HG03135 (cell line): ENCODE results near the gene RPS19.

Experiments used
- ATAC-seq: cut with Tn5 transposase; IDR thresholded peaks from one replicate; pipeline ENCODE4 v1.9.1; 2021; ENCODE audit warnings: mild to moderate bottlenecking, moderate library complexity; ENCODE audit not compliant: unreplicated experiment

The RPS19 gene

DNA sequence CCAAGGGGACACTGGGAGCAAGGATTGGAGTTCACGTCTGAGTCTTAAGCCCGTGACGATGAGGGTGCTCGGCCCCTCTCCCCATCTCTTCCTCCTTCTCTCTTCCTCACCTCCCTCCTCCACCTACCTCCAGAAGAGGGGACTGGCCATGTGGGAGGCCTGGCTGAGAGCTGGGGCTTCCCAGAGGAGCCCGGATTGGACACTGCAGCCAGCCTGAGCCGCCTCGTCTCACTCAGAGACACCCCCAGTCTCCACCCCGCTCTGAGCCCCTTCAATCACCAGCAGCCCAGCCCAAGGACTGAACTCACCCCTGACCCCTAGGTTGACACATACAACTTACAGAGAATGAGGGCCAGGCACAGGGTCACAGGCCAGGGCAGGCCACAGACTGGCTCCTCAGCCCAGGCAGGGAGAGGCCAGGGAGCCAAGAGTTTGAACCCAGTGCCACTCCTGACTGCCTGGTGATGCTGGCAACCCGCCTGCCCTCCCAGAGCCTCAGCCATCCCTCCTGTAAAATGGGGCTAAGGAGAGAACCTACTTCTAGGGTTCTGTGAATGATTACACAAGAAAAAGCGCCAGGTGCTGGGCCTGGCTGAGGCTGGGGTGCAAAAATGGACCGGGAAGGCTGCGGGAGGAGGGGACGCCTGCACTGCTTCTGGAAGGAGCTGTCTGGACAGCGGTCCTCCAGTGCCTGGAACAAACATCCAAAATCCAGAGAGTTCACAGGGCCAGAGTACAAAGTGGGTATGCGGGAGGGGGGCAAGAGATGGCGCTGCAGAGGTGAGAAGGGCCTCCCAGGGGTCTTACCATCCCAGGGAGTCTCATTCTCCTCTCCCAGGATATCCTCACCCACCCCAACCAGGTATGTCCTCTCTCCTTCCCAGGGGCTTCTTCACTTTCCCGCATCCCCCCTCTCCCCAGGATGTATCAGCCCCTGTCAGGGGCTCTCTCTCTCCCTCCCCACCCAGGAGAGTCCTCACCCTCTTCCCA, 18.2 kb downstream of the RPS19 start:
- ATAC-seq: no peak

DNA sequence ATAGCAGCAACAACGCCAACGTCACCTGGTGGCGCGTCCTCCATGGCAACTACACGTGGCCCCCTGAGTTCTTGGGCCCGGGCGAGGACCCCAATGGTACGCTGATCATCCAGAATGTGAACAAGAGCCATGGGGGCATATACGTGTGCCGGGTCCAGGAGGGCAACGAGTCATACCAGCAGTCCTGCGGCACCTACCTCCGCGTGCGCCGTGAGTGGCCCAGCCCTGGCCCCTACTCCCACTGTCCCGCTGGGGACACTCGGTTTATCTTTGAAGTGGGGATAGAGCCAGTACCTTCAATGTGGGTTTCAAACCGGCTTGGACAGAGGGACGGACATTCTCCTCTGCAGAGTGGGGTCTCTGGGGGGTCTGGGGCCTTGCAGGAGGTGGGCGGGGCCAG, 19.0 kb downstream of the RPS19 start:
- no peak for ATAC-seq

DNA sequence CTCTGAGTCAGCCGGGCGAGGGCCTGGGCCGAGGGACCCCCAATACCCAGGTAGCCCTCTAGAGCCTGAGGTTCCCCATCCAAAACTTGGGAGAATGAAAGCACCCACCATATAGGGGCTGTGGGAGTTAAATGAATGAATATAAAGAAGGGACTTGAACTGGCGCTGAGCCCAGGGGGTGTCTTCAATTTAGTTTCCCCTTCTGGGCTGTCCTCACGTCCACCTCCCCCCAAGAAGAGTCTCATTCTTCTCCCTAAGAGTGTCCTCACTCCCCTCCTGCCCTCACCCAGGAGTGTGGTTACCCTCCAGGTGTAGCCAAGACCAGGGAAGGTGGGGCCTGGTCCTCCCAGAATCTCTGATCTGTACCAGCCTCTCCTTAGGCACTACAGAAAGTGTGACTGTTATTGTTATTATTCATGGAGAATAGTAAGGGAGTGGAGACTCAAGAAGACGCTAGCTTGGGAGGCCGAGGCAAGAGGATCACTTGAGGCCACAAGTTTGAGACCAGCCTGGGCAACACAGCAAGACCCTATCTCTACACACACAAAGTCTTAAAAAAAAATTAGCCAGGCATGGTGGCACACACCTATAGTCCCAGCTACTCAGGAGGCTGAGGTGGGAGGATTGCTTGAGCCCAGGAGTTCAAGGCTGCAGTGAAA, 19.7 kb downstream of the RPS19 start:
- ATAC-seq: no peak

DNA sequence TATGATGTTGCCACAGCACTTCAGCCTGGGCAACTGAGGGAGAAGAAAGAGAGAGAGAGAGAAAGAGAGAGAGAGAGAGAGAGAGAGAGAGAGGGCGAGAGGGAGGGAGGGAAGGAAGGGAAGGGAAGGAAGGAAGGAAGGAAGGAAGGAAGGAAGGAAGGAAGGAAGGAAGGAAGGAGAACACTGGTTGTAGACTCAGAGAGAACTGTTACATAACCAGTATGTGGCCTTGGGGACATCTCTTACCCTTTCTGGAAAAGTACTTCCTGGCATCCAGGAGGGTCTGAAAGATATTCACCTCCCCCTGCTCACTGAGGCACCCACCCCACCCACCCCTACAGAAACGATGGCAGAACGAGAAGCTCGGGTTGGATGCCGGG, 20.3 kb downstream of the RPS19 start:
- no peak for ATAC-seq

DNA sequence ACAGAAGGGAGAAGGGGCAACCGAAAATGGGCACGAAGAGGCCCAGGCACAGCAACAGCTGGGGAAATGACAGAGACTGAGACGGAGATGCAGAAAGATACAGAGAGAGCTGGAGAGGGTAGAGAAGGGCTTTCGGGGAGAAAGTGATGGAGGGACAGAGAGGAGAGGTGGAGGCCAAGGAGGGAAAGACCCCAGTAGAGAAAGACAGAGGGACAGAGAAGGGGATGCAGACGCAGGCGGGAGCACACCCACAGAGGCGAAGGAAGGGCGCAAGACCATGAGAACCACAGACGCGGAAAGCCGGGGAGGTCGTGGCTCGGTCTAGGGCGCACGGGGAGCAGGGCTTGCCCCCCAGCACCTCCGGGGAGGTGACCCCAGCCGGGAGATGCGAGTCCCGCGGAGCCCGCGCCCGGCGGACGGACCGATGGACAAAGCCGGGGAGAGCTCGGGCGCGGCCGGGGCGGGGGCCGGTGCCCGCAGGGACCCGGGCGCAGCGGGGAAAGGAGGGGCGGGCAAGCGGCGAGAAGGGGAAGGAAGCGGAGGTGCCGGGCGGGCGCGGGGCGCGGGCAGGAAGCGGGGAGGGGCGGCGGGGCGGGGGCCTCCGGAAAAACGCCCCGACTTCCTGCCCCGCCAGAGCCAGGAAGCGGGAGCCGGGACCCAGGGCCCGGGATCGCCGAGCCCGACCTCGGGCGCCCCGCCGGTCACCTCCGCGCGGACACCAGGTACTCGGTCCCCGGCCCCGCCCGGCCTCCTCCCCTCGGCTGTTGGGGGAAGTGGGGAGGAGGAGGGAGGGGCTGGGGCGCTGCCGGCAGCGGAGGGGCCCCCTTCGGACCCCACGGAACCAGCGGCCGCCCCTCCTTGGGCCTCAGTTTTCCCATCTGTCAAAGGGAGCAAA, 22.8 kb downstream of the RPS19 start, which contains the start of gene ARHGEF1:
Gene ARHGEF1, plus strand, starts transcription at position 617 of the 895 bp plus-strand sequence. CDS start 4,899 bp downstream, outside the sequence.
- no peak for ATAC-seq

DNA sequence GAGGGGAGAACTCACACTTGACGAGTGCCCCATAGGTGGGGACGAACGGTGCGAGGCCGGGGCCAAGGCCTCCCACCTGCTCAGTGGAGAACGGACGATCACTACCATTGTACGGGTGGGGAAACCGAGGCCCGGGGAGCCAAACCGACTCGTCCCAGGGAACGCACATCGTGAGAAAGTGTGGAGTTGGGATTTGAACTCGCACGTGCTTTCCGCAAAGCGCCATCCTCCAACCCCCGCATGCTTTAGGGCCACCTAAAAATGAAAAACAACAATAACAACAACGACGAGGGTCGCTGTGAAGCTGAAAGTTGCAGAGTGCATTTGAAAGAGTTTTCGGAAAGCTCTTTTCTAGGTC, 23.4 kb downstream of the RPS19 start:
- ATAC-seq: no peak

DNA sequence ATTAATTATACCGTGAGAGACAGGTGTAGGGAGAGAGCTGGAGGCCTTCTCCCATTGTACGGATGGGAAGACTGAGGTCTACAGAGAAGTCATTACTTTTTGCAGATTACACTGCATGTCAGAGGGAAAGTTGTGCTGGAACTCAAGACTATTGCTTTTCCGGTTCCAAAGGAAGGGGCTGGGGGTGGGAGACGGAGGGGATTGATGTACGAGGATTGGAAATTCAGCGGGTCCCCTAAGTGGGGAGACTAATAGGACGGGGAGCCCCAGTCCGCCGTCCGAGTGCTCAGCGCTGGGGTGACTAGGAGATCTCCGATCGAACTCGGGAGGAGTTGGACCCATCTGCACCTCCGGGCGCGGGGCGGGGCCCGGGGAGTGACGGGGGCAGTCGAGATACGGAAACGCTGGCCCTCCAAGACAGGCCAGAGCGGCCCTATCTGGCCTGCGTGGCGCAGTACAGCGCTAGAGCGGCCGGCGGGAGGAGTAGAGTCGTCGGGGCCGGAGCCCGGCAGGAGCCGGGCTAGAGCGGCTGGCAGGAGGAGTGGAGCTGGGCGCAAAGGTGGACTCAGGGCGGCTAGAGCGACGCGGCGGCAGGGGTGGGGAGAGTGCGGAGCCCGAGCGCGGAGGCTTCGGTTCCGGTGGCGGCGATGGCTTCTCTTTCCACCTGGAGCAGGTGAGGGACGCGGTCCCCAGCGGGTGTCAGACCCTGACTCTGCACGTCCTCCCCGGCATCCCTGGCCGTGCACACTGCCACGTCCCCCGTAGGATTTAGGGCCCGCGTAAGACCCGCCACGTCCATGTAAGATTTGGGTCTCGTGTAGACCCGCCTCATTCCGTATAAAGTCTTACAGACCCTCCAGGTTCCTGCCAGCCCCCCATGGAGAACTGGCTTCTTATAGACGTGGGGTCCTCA, 24.0 kb downstream of the RPS19 start:
- peak; percentile 74 for ATAC-seq

DNA sequence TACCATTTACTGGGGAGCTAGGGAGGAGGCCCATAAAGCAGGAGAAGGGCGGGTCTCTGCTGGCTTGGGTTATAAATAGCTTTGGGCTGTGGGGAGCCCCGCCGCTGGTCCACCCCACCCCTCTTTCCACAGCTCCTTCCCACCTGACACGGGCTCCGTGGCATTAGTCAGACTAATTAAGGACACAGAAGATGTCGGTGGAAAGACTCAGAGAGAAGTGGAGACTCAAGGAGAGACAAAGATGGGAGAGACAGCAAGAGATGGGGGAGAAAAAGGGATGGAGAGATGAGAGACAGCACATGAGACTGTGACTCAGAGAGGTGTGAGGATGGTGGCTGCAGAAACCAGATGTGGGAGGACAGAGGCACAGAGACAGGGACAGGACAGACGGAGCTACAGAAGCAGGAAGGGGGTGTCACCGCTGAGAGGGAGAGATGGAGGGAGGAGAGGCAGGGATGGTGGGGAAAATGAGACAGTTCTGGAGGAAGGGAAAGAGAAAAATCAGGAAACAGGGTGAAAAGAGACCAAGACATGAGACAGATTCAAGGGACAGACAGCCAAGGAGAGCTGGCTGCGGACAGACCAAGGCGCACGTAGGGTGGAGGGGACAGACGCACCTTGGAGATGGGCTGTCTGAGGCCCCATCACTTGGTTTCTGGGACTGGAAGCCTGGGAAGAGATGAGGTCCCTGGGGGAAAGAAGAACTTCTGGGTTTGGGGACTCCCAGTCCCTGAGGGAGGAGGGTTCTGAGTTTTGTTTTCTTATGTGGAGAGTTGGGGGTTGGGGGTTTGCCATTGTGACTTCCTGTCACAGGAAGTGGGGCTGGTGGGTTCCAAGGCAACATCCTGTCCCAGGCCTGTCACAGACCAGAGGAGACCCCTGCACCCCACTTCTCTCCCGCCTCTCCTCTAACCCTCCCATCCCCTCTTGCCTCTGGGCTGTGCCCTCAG, 27.0 kb downstream of the RPS19 start:
- ATAC-seq: no peak

DNA sequence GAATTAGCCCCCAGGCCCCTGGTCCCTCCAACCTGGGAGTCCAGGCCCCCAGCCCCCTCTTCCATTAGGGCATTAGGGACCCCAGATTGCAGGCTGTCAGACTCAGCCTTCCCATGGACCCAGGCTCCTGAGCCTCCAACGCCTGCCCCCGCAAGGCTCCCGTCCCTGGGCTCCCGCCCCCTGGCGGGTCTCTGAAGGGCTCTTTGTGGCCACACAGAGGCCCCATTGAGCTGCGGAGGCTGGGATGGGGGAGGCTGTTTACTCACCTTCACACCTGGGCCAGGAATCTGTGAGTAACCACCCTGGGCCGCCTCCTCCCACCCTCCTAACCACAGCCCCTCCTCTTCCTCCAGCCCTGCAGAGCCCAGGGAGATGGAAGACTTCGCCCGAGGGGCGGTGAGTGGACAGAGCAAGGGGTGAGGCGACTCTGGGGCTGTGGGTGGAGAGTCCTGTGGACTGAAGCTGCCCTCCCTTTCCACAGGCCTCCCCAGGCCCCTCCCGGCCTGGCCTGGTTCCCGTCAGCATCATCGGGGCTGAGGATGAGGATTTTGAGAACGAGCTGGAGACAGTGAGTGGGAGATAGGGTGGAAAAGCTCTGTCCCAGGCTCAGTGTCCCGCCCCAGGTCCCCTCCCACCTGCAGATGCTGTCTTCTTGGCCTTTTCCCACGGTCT, 27.8 kb downstream of the RPS19 start:
- ATAC-seq: no peak

DNA sequence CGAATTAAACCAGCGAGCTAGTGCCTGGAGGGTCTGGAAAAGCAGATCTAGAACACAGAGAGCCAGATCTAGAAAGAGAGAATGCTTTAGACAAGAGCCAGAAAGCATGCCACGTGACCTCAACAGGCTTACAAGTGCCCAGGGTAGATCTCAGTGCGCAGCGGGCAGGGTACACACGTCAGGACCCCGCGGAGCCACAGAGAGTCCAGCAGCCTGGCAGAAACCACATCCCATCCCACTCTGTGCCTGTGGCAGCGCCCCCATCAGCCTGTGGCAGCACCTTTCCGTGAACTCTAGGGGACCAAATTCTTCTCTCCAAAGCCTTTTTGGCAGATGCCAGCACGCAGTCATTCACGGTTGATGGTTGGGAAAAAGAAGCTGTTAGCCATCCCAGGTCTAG, 28.9 kb downstream of the RPS19 start:
- no peak for ATAC-seq

DNA sequence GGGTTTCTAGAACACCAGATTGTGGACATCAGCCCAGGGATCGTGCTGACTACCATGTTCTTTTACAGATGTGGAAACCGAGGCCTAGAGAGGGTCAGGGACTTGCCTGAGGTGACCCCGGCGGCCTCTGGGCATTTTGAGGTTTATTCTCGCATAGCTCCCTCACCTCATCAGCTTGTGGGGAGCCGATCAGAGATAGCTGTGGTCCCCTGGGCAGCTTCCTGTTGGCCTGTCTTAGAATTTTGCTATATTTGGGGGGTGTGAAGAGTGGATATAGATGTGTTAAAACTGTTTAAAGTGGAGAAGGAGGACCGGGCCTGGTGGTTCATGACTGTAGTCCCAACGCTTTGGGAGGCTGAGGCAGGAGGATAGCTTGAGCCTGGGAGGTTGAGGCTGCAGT, 29.8 kb downstream of the RPS19 start:
- no peak for ATAC-seq

DNA sequence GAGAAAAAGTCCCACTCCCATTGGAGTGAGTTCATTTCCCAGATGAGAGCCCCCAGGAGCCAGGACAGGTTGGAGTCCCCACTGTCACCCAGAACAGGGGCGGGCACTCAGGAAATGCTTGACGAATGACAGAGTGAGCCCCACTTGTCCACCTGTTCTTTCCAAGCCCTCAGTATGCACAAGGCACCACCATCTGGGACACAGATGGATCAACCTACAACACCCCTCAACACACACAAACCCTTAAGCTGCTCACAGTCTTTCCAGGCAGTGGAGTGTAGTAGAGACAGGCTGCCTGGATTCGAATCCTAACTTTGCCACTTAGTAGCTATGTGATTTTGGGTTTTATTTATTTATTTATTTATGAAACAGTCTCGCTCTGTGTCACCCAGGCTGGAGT, 30.9 kb downstream of the RPS19 start:
- no peak for ATAC-seq

DNA sequence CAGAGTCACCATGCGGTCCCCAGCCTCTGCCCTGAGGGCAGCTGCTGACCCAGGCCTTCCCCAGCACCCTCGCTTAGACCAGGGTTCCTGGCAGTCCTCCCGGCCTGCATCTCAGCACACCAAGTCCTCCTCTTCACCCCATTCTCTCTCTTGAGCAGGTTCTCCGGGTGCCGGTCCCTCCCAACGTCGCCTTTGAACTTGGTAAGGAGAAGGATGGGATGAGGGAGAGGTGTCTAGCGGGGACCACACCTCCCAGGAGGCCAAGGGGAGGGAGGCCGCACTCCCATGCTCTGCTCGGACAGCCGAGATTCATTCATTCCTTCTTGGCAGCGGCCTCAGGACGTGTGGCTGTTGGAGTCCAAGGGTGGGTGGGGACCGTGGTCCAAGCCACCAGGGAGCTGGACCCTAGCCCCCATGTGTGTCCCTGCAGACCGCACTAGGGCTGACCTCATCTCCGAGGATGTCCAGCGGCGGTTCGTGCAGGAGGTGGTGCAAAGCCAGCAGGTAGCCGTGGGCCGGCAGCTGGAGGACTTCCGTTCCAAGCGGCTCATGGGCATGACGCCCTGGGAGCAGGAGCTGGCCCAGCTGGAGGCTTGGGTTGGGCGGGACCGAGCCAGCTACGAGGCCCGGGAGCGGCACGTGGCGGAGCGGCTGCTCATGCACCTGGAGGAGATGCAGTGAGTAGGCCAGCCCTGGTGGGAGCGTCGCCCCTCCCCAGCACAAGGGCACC, 32.3 kb downstream of the RPS19 start:
- ATAC-seq: no peak

DNA sequence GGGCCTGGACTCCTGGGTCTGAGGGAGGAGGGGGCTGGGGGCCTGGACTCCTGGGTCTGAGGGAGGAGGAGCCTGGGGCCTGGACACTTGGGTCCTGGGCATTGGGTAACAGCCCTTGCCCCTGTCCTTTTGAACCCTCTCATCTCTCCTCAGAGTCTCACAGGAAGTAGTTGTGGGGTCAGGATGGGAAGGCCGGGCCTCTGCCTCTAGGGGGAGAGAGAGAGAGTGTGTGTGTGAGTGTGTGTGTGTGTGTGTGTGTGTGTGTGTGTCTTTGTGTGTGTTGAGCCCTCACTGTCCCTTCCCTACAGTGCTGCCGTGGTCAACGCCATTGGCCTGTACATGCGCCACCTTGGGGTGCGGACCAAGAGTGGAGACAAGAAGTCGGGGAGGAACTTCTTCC, 33.8 kb downstream of the RPS19 start:
- ATAC-seq: no peak

DNA sequence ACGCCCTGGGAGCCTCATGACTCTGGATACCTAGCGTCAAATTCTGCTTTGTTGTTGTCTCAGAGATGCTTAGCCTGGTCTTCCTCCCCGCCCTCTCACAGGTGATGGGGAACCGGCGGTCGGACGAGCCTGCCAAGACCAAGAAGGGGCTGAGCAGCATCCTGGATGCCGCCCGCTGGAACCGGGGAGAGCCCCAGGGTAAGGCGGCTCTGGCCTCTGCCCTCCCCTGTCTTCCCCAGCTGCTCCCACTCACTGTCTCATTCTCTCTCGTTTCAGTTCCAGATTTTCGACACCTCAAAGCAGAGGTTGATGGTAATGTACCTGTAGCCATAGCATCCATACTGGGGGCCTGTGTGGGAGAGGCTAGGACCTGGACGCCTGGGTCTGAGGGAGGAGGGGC, 34.3 kb downstream of the RPS19 start:
- no peak for ATAC-seq

DNA sequence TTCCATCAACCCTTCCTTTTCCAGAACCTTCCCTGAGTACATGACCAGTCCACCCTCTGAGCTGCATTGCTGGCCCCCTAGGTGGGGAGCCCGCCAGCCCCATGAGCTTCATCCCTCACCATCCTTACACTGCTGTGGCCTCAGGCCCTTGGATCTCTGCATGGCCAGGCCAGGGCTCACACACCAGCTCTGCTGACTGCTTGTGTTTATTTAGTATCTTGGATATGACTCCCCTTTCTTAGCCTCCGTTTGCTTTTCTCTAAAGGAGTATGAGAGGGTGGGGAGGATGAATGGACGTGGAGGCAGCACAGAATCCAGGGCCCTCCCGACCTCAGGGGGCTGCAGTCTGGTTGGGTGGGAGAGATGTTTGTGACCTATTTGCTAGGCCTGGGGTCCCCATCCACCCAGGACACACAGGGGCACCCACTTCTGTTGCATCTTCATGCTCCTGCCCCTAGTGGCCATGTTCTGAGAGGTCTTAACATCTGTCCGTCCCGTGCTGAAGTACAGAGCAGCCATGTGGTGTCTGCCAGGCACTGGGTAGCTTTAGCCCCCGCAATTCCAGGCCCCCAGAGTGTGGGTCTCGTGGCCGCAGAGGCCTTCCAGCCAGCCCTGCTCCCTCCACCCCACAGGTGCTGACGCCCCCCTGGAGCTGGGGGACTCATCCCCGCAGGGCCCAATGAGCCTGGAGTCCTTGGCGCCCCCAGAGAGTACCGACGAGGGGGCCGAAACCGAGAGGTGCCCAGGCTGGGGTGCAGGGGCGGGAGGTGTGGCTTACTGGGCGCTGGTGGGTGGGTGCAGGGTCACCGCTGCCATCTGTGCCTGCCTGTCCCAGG, 35.9 kb downstream of the RPS19 start:
- ATAC-seq: no peak

DNA sequence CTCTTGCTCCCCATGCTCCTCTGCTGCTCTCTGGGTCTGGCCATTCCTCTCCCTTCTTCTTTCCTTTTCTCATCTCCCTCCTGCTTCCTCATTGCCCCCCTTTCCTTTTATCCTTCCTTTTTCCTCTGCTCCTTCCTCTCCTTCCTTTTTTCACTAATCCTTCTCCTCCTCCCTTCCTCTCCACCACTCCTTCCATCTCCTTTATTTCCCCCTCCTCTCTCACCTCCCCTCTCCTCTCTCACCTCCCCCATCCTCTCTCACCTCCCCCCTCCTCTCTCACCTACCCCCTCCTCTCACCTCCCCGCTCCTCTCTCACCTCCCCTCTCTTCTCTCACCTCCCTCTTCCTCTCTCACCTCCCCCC, 36.5 kb downstream of the RPS19 start:
- ATAC-seq: no peak
